ENCODE measurements around the gene C6orf141. TPM values are rescaled to one million over a fixed set of nuclear protein-coding genes. Genes with fewer than 3 reads are reported as not detected.

Gene C6orf141
- total and polyA plus RNA-seq, 4 donors: 1.6 to 9.6 TPM; not detected in 2

DNA sequence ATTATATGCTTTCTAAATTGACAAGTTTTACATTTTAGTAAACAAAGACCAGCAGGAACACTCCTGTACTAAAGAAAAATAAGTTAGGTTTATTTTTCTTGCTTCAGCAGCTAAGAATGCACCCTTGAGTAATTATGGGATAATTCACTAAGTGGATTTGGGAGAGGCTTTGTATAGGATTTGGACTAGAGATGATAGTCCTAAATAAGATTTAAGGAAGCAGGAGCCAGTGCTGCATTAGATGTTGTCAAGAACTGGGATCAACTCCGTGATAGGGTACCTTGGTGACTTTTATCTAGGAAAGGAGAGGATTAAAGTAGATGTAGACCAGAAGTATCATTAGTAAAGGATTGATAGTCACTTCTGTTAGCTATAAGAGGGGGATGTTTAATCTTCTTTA, 4.1 kb upstream of the C6orf141 start:
- ATAC-seq (ENCODE audit: low FRiP score): no peak
- intact Hi-C loops (cut with DNase I): no loop called here

DNA sequence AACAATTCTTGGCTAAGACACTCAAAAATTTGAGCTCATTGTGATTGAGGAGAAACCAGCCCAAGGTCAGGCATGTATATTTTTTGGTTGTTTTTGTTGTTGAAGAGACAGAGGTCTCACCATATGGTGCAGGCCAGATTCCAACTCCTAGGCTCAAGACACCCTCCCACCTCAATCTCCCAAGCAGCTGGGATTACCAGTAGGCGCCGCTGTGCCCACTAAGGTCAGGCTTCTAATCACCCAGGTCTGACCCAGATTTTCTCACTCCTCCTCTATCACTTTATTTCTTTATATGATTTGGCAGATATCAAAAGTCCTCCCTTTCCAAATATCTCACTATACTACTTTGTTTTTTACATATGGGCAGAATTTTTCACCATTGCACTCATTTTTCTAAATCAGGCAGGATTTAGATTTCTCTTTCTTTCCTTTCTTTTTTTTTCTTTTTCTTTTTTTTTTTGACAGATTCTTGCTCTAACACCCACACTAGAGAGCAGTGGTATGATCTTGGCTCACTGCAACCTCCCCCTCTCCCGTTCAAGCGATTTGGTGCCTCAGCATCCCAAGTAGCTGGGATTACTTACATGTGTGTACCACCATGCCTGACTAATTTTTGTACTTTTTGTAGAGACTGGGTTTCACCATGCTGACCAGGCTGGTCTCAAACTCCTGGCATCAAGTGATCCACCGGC, 1.7 kb upstream of the C6orf141 start:
- no peak for DNase-seq
- Histone ChIP-seq H3K4me1 (ENCODE audit: control insufficient read depth in 1 of 2, insufficient read depth in 2 of 2, low read length in 2 of 2) (no peaks in the 10 kb centered on the region), H3K27me3 (ENCODE audit: control insufficient read depth in 1 of 2, insufficient read depth in 2 of 2, low read length in 1 of 2) (no peaks in the 10 kb centered on the region), H3K36me3 (ENCODE audit: control insufficient read depth in 1 of 2, insufficient read depth in 2 of 2, low read length in 1 of 2) (no peaks in the 10 kb centered on the region), H3K9me3 (ENCODE audit: control insufficient read depth, low read length) (no peaks in the 10 kb centered on the region), H3K4me3 (ENCODE audit: low read length in 2 of 2) (no peak overlapping the region), H3K27ac (ENCODE audit: low read depth in 1 of 2, low read length in 2 of 2) (no peak overlapping the region)
- 72 to 73% methylated on average over 5 of the region's 5 CpGs for WGBS, 2 donors
- ATAC-seq (ENCODE audit: low FRiP score): no peak
- intact Hi-C loops (cut with DNase I): no loop called here

More for the DNA sequence above, 4.1 kb upstream of the C6orf141 start:
- Histone ChIP-seq H3K27me3 (ENCODE audit: control insufficient read depth in 1 of 2, insufficient read depth in 2 of 2, low read length in 1 of 2) (no peaks in the 10 kb centered on the region), H3K9me3 (ENCODE audit: control insufficient read depth, low read length) (no peaks in the 10 kb centered on the region), H3K4me3 (ENCODE audit: low read length in 2 of 2) (no peak overlapping the region), H3K36me3 (ENCODE audit: control insufficient read depth in 1 of 2, insufficient read depth in 2 of 2, low read length in 1 of 2) (no peaks in the 10 kb centered on the region), H3K27ac (ENCODE audit: low read depth in 1 of 2, low read length in 2 of 2) (no peak overlapping the region), H3K4me1 (ENCODE audit: control insufficient read depth in 1 of 2, insufficient read depth in 2 of 2, low read length in 2 of 2) (no peaks in the 10 kb centered on the region)
- 75 to 78% methylated on average over 1 of the region's 1 CpG for WGBS, 2 donors
- no peak for DNase-seq

DNA sequence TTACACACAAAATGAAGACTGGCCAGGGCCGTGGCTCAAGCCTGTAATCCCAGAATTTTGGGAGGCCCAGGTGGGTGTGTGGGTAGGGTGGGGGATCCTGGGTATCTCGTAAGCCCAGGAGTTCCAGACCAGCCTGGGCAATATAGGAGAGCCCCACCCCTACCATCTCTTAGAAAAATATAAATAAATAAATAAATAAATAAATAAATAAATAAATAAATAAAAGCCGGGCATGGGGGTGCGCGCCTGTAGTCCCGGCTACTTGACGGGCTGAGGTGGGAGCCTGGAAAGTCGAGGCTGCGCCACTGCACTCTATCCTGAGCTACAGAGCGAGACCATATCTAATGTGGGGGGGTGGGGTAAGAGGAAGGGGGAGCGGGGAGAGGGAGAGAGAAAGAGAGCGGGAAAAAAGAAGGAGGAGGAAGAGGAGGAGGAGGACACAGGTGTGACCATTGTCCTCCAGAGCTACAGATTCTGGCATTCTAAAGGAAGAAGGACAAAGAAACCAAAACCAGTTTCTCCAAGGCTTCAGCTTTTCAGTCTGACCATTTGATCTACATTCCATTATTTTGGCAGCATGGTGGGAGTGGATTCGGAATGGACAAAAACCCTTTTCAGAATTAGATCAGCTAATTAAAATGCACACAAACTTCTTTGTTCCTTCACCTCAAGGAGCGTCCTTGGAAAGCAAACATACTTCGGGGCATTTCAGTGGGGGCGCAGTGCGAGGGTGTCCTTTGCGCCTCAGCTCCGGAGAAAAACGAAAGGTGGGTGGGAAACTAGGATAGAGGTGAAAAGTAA, 577 bp upstream of the C6orf141 start:
- no peaks in the 10 kb centered on the region for H3K9me3 ChIP-seq (ENCODE audit: control insufficient read depth, low read length)
- H3K4me1 ChIP-seq (ENCODE audit: control insufficient read depth in 1 of 2, insufficient read depth in 2 of 2, low read length in 2 of 2): no peaks in the 10 kb centered on the region
- no peak for ATAC-seq (ENCODE audit: low FRiP score)
- no peaks in the 10 kb centered on the region for H3K36me3 ChIP-seq (ENCODE audit: control insufficient read depth in 1 of 2, insufficient read depth in 2 of 2, low read length in 1 of 2)
- intact Hi-C loops (cut with DNase I): no loop called here
- H3K27me3 ChIP-seq (ENCODE audit: control insufficient read depth in 1 of 2, insufficient read depth in 2 of 2, low read length in 1 of 2): no peaks in the 10 kb centered on the region
- no peak for DNase-seq
- no peak overlapping the region for H3K27ac ChIP-seq (ENCODE audit: low read depth in 1 of 2, low read length in 2 of 2)
- WGBS, 2 donors: 26 to 28% methylated on average over 19 to 20 of the region's 20 CpGs
- no peak overlapping the region for H3K4me3 ChIP-seq (ENCODE audit: low read length in 2 of 2)

DNA sequence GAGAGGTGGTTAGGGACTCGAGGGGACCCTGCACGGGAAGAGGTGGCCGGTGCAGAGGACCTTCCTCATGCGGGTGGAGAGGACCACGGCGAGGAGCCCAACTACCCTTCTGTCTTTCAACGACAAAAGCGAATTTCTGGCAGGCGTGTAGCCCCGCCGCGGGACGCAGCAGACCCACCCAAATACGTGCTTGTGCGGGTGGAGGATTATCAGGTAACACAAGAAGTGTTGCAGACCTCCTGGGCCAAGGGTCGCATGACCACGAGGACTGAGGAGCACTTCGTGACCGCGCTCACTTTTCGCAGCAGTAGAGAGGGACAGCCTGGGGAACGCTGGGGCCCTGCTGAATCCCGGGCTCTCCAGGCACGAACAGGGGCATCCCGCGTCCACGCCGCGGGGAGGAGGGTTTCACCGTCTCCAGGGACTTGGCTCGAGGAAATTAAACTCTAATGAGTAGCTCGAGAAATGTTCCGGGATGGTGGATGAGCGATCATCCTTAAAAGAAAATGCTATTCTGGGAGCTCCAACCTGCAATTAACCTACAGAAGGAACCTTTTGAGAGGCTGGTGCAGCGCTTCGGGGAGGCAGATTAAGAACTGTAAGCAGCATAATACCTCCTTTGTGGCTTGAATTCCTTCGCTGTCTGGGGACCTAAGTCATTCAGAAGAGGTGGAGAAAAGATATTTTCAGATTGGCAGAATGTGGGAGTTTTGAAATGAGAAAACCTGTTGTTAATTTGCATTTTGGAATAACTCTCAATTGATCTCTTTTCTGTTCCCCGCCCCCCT, 804 bp downstream of the C6orf141 start:
- no peak overlapping the region for H3K27ac ChIP-seq (ENCODE audit: low read depth in 1 of 2, low read length in 2 of 2)
- no peaks in the 10 kb centered on the region for H3K4me1 ChIP-seq (ENCODE audit: control insufficient read depth in 1 of 2, insufficient read depth in 2 of 2, low read length in 2 of 2)
- DNase-seq (no peak), ATAC-seq (ENCODE audit: low FRiP score) (peak; percentile 46)
- H3K9me3 ChIP-seq (ENCODE audit: control insufficient read depth, low read length): no peaks in the 10 kb centered on the region
- no peaks in the 10 kb centered on the region for H3K36me3 ChIP-seq (ENCODE audit: control insufficient read depth in 1 of 2, insufficient read depth in 2 of 2, low read length in 1 of 2)
- no peaks in the 10 kb centered on the region for H3K27me3 ChIP-seq (ENCODE audit: control insufficient read depth in 1 of 2, insufficient read depth in 2 of 2, low read length in 1 of 2)
- intact Hi-C loops (cut with DNase I): no loop called here
- H3K4me3 ChIP-seq (ENCODE audit: low read length in 2 of 2): peak overlapping the region; percentile 16 to 22
- WGBS, 2 donors: 1 to 2% methylated on average over 38 of the region's 38 CpGs

DNA sequence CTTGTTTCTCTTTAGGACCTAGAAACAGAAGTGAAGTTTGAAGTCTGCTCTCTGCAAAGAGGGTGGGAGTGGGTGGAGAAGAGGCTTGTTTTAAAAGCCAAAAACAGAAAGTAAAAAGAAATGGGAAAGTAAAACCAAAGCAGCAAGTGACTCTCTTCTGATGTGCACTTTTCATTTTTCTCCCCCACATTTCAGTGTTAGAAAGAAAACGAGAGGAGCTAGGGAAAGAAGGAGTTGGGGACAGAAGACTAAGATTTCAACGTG, 1.3 kb downstream of the C6orf141 start:
- H3K36me3 ChIP-seq (ENCODE audit: control insufficient read depth in 1 of 2, insufficient read depth in 2 of 2, low read length in 1 of 2): no peaks in the 10 kb centered on the region
- DNase-seq: no peak
- peak overlapping the region; percentile 16 to 22 for H3K4me3 ChIP-seq (ENCODE audit: low read length in 2 of 2)
- no peaks in the 10 kb centered on the region for H3K4me1 ChIP-seq (ENCODE audit: control insufficient read depth in 1 of 2, insufficient read depth in 2 of 2, low read length in 2 of 2)
- no peaks in the 10 kb centered on the region for H3K9me3 ChIP-seq (ENCODE audit: control insufficient read depth, low read length)
- 20 to 23% methylated on average over 2 of the region's 2 CpGs for WGBS, 2 donors
- H3K27me3 ChIP-seq (ENCODE audit: control insufficient read depth in 1 of 2, insufficient read depth in 2 of 2, low read length in 1 of 2): no peaks in the 10 kb centered on the region
- intact Hi-C loops (cut with DNase I): no loop called here
- no peak overlapping the region for H3K27ac ChIP-seq (ENCODE audit: low read depth in 1 of 2, low read length in 2 of 2)
- no peak for ATAC-seq (ENCODE audit: low FRiP score)

DNA sequence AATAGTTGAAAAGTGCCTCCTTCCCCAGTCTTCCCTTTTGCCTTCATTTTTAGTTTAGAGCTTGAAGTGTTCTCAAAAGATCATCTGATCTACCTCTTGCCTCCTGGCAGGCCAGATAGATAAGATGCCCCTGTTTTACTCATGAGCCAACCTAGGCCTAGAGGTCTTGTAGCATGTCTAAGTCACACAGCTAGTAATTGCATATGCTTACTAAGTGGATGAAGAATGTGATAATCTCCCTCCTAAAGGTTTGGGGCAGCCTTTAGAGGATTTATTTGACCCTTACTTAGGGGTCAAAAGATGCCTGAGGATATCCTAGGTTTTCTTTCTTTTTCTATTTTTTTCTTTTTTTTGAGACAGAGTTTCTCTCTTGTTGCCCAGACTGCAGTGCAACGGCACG, 2.1 kb downstream of the C6orf141 start:
- WGBS, 2 donors: 93 to 96% methylated on average over 2 of the region's 2 CpGs
- no peaks in the 10 kb centered on the region for H3K4me1 ChIP-seq (ENCODE audit: control insufficient read depth in 1 of 2, insufficient read depth in 2 of 2, low read length in 2 of 2)

DNA sequence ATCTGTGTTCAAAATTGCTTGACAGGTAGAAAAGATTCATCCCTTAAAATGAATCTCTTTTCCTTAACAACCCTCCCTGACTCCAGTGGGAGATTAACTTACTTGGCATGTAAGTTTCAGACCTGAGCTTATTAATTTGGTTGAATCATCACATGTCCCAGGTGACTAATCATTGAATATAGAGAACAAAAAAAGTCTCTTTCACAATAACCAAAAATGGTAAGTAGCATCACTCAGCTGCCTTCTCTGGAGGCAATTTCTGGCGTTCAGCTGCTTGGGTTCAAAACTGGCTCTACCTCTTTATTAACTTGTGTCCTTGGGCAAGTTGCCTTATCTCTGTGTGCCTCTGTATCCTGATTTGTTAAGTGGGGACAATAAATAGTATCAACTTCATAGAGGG, 2.9 kb downstream of the C6orf141 start:
- H3K9me3 ChIP-seq (ENCODE audit: control insufficient read depth, low read length): no peaks in the 10 kb centered on the region
- no peak overlapping the region for H3K27ac ChIP-seq (ENCODE audit: low read depth in 1 of 2, low read length in 2 of 2)
- no peaks in the 10 kb centered on the region for H3K36me3 ChIP-seq (ENCODE audit: control insufficient read depth in 1 of 2, insufficient read depth in 2 of 2, low read length in 1 of 2)
- 86 to 96% methylated on average over 1 of the region's 1 CpG for WGBS, 2 donors
- intact Hi-C loops (cut with DNase I): no loop called here
- H3K27me3 ChIP-seq (ENCODE audit: control insufficient read depth in 1 of 2, insufficient read depth in 2 of 2, low read length in 1 of 2): peaks cover 0 to 1% of the 10 kb centered on the region in 2 donors
- H3K4me3 ChIP-seq (ENCODE audit: low read length in 2 of 2): no peak overlapping the region
- H3K4me1 ChIP-seq (ENCODE audit: control insufficient read depth in 1 of 2, insufficient read depth in 2 of 2, low read length in 2 of 2): no peaks in the 10 kb centered on the region
- no peak for DNase-seq
- no peak for ATAC-seq (ENCODE audit: low FRiP score)

More for the DNA sequence above, 2.1 kb downstream of the C6orf141 start:
- intact Hi-C loops (cut with DNase I): no loop called here
- Histone ChIP-seq H3K27me3 (ENCODE audit: control insufficient read depth in 1 of 2, insufficient read depth in 2 of 2, low read length in 1 of 2) (peaks cover 0 to 1% of the 10 kb centered on the region in 2 donors), H3K9me3 (ENCODE audit: control insufficient read depth, low read length) (no peaks in the 10 kb centered on the region), H3K4me3 (ENCODE audit: low read length in 2 of 2) (no peak overlapping the region), H3K36me3 (ENCODE audit: control insufficient read depth in 1 of 2, insufficient read depth in 2 of 2, low read length in 1 of 2) (no peaks in the 10 kb centered on the region), H3K27ac (ENCODE audit: low read depth in 1 of 2, low read length in 2 of 2) (no peak overlapping the region)
- no peak for DNase-seq
- ATAC-seq (ENCODE audit: low FRiP score): no peak

DNA sequence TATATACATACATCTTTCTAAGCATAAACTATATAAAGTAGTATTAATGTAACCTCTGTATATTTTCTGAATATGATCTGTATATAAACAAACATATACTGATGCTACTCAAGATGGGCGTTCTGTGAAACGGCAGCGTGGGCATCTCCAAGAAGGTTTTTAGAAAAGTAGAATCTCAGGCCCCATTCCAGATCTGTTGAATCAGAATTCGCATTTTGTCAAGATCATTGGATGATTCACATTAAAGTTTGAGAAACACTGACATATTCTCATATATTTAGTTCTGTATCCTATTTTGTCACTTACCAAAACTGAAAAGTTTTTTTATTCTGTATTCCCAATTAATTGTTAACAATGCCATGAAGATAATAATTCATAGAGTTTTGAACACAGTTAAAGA, 5.5 kb downstream of the C6orf141 start:
- no peak for ATAC-seq (ENCODE audit: low FRiP score)
- no peak overlapping the region for H3K4me3 ChIP-seq (ENCODE audit: low read length in 2 of 2)
- DNase-seq: no peak
- intact Hi-C loops (cut with DNase I): no loop called here
- H3K27me3 ChIP-seq (ENCODE audit: control insufficient read depth in 1 of 2, insufficient read depth in 2 of 2, low read length in 1 of 2): peaks cover 0 to 1% of the 10 kb centered on the region in 2 donors
- H3K27ac ChIP-seq (ENCODE audit: low read depth in 1 of 2, low read length in 2 of 2): no peak overlapping the region
- H3K36me3 ChIP-seq (ENCODE audit: control insufficient read depth in 1 of 2, insufficient read depth in 2 of 2, low read length in 1 of 2): no peaks in the 10 kb centered on the region
- no peaks in the 10 kb centered on the region for H3K9me3 ChIP-seq (ENCODE audit: control insufficient read depth, low read length)
- 72% methylated on average over 4 of the region's 4 CpGs for WGBS, 2 donors
- no peaks in the 10 kb centered on the region for H3K4me1 ChIP-seq (ENCODE audit: control insufficient read depth in 1 of 2, insufficient read depth in 2 of 2, low read length in 2 of 2)
